ENCODE measurements around the gene LRRC37A2.
"Not testable (repeated sequence)": the region's sequence is repeated elsewhere in the genome, so short reads cannot be mapped to it uniquely, and the experiment has no call there.

The LRRC37A2 gene

DNA sequence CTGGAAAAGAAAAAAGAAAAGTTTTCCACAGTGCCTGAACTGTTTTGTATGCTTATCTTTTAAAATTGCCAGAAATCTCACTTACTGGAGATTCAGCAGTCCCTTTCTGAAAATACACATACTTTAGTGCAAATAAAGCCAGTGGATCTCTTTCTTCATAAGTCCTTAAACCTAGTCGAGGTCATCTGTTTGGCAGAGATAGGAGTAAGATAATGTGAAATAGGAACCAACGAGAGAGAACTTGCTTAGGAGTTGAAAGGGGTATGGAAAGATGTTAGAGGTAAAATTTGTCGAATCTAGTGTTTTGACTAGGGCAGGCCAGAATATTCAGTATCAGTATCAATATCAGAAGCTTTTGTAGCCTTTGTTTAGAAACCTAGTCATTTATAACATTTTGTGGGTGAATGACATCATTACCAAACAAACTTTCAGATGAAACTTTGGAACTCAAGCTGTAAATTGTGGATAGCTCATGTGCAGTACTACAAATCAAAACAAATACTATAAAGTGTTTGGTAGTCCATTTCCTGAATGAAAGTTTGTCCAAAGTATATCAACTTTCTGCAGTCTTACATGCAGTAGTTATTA is 86.2 kb downstream of the LRRC37A2 start:
- not testable (repeated sequence) for DNase-seq

DNA sequence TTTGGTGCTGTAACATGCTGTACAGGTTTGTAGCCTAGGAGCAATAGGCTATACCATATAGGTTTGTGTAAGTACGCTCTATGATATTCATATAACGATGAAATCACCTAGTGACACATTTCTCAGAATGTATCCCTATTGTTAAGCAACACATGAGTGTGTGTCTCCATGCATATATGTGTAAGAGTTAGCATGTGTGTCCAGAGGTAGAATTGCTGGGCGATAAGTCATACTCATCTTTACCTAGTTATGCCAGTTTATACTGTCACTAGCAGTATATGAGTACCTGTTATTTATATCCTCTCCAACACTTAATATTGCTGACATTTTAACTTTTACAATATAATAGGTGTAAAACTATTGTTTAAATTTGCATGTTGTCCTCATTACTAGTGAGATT is 88.5 kb downstream of the LRRC37A2 start:
- not testable (repeated sequence) for DNase-seq

DNA sequence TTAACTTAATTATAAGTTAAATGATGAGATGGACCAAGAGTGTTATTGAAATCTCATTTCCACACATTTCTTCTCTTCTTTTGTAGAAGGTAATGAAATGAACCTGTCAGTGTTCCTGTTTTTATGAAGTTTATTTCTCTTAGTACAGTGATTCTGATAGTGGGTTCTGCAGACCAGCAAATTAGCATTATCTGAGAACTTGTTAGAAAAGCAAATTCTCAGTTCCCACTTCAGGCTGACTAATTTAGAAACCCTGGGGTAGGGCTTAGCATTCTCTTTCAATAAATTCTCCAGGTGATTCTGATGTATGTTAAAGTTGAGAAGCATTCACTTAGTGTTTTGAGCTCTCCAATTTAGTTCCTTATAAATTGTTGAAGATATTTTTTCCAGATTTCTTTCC is 90.9 kb downstream of the LRRC37A2 start:
- DNase-seq: not testable (repeated sequence)
